T-helper 2 cell treated with Interferon-gamma antibody and Interleukin-4, amounts not matched to agents 100 ng/mL and 5 ng/mL, for 36 hours (primary cell): ENCODE data around the gene DNAJC11. TPM values are rescaled to one million over a fixed set of nuclear protein-coding genes. Genes with fewer than 3 reads are reported as not detected.

Source experiments
- intact Hi-C: fragments of 100-400 bp; cut with micrococcal nuclease; formaldehyde crosslinking; loops from one replicate; pipeline ENCODE4 v1.15.1; 2023
- total RNA-seq: library from RNA; stranded (reverse); gene quantifications from 2 replicates; pipeline ENCODE4 v1.2.3, GENCODE V29; 2022

Gene DNAJC11
- total RNA-seq: 52.9 and 55.0 TPM in 2 replicates

GRCh38 chr1:6701437-6702153, at the start of gene DNAJC11:
Gene DNAJC11 (minus strand): TSS chr1:6701816. CDS start chr1:6701800, 16 bp downstream.
- intact Hi-C loops: loop anchor here (1.0 to 5.0 kb wide), 3 partner anchors 84 to 147 kb away; partner anchors contain the start of genes CAMTA1, KLHL21, NOL9 and TAS1R1

- intact Hi-C loops: no loop called here
Measured at GRCh38 chr1:6750490-6750889, 48.9 kb upstream of the DNAJC11 start.

GRCh38 chr1:6747674-6748073, 46.1 kb upstream of the DNAJC11 start:
- intact Hi-C loops: no loop called here

GRCh38 chr1:6745073-6745472, 43.5 kb upstream of the DNAJC11 start:
- intact Hi-C loops: no loop called here

- intact Hi-C loops: loop anchor here (2.0 kb wide), 1 partner anchor 41 kb away; the partner anchor contains the start of gene CAMTA1
Measured at GRCh38 chr1:6743189-6744101, 41.8 kb upstream of the DNAJC11 start.

GRCh38 chr1:6742676-6743188, 41.1 kb upstream of the DNAJC11 start:
- intact Hi-C loops: loop anchor here (2.0 kb wide), 1 partner anchor 42 kb away; the partner anchor contains the start of gene CAMTA1

- intact Hi-C loops: no loop called here
Measured at GRCh38 chr1:6738987-6739676, 37.5 kb upstream of the DNAJC11 start.

GRCh38 chr1:6732942-6733341, 31.3 kb upstream of the DNAJC11 start:
- intact Hi-C loops: no loop called here

- intact Hi-C loops: no loop called here
Measured at GRCh38 chr1:6731905-6732304, 30.3 kb upstream of the DNAJC11 start.

- intact Hi-C loops: no loop called here
Measured at GRCh38 chr1:6730880-6731279, 29.3 kb upstream of the DNAJC11 start.

GRCh38 chr1:6730473-6730872, 28.9 kb upstream of the DNAJC11 start:
- intact Hi-C loops: no loop called here

GRCh38 chr1:6727535-6727934, 25.9 kb upstream of the DNAJC11 start:
- intact Hi-C loops: loop anchor here (2.0 kb wide), 1 partner anchor 163 kb away; no protein-coding TSS in a partner anchor

- intact Hi-C loops: loop anchor here (2.0 kb wide), 1 partner anchor 165 kb away; no protein-coding TSS in a partner anchor
Measured at GRCh38 chr1:6726253-6726652, 24.6 kb upstream of the DNAJC11 start.

GRCh38 chr1:6724517-6725141, 23.0 kb upstream of the DNAJC11 start:
- intact Hi-C loops: no loop called here

GRCh38 chr1:6723621-6724428, 22.2 kb upstream of the DNAJC11 start:
- intact Hi-C loops: no loop called here

GRCh38 chr1:6711174-6711573, 9.6 kb upstream of the DNAJC11 start:
- intact Hi-C loops: no loop called here

- intact Hi-C loops: loop anchor here (5.0 kb wide), 1 partner anchor 102 kb away; the partner anchor contains the start of gene KLHL21
Measured at GRCh38 chr1:6704746-6705145, 3.1 kb upstream of the DNAJC11 start.

- intact Hi-C loops: loop anchor here (5.0 kb wide), 1 partner anchor 101 kb away; the partner anchor contains the start of gene KLHL21
Measured at GRCh38 chr1:6703016-6703415, 1.4 kb upstream of the DNAJC11 start.

GRCh38 chr1:6700853-6701436, 671 bp downstream of the DNAJC11 start:
- intact Hi-C loops: loop anchor here (1.0 to 5.0 kb wide), 3 partner anchors 84 to 146 kb away; partner anchors contain the start of genes CAMTA1, KLHL21, NOL9 and TAS1R1
